GM19239 (cell line): ENCODE measurements around the gene LRRC8D.

Experiments
- DNase-seq: peaks from one replicate; pipeline ENCODE4 v3.0.0; 2011; ENCODE audit warnings: low spot score; ENCODE audit not compliant: insufficient read length
- FAIRE-seq: peaks from 2 replicates; lab custom pipeline; 2011; peaks lifted over from hg19 to GRCh38; lab: Jason Lieb, UNC

LRRC8D gene

GRCh38 chr1:89949991-89950624, 129.3 kb downstream of the LRRC8D start:
- FAIRE-seq, result peak; percentile 26
- DNase-seq, result no peak

- FAIRE-seq (no peak), DNase-seq (no peak)
Measured at GRCh38 chr1:89950703-89951102, 129.9 kb downstream of the LRRC8D start.

GRCh38 chr1:89951766-89952604, 131.2 kb downstream of the LRRC8D start:
- DNase-seq (no peak), FAIRE-seq (no peak)

GRCh38 chr1:89952605-89953130, 131.8 kb downstream of the LRRC8D start:
- no peak for FAIRE-seq
- no peak for DNase-seq

GRCh38 chr1:89953131-89953626, 132.3 kb downstream of the LRRC8D start:
- peak; percentile 76 for FAIRE-seq
- no peak for DNase-seq

- no peak for DNase-seq
Measured at GRCh38 chr1:89953929-89954328, 133.1 kb downstream of the LRRC8D start.

GRCh38 chr1:89954401-89954800, 133.6 kb downstream of the LRRC8D start:
- FAIRE-seq, result no peak
- no peak for DNase-seq

More at GRCh38 chr1:89953929-89954328, 133.1 kb downstream of the LRRC8D start:
- no peak for FAIRE-seq

GRCh38 chr1:89955311-89956205, 134.7 kb downstream of the LRRC8D start:
- no peak for FAIRE-seq
- no peak for DNase-seq

- DNase-seq (no peak), FAIRE-seq (no peak)
Measured at GRCh38 chr1:89957107-89957506, 136.3 kb downstream of the LRRC8D start.

- DNase-seq (no peak), FAIRE-seq (peak; percentile 57)
Measured at GRCh38 chr1:89958851-89959654, 138.2 kb downstream of the LRRC8D start.

- DNase-seq, result no peak
- FAIRE-seq, result no peak
Measured at GRCh38 chr1:89959719-89960118, 138.9 kb downstream of the LRRC8D start.

GRCh38 chr1:89962024-89962741, 141.4 kb downstream of the LRRC8D start:
- FAIRE-seq, result peak; percentile 73
- DNase-seq, result no peak

- DNase-seq, result no peak
- FAIRE-seq, result no peak
Measured at GRCh38 chr1:89962742-89963075, 141.9 kb downstream of the LRRC8D start.

- DNase-seq (no peak), FAIRE-seq (no peak)
Measured at GRCh38 chr1:89965193-89965768, 144.4 kb downstream of the LRRC8D start.

GRCh38 chr1:89966656-89967055, 145.8 kb downstream of the LRRC8D start:
- FAIRE-seq (peak; percentile 80), DNase-seq (no peak)

- FAIRE-seq (no peak), DNase-seq (no peak)
Measured at GRCh38 chr1:89971600-89971999, 150.8 kb downstream of the LRRC8D start.

GRCh38 chr1:89972024-89972423, 151.2 kb downstream of the LRRC8D start:
- FAIRE-seq (no peak), DNase-seq (no peak)

- DNase-seq (no peak), FAIRE-seq (no peak)
Measured at GRCh38 chr1:89973471-89974127, 152.8 kb downstream of the LRRC8D start.
